ENCODE data around the gene KIF13A. TPM values are rescaled to one million over a fixed set of nuclear protein-coding genes. Genes with fewer than 3 reads are reported as not detected.

KIF13A gene
- total and polyA plus RNA-seq, 10 of the 15 experiments (the other 5 are each of a cell fraction or from before 2014, with no cell fraction given), result 0.02 to 0.26 (median 0.13) TPM; not detected in 2

DNA sequence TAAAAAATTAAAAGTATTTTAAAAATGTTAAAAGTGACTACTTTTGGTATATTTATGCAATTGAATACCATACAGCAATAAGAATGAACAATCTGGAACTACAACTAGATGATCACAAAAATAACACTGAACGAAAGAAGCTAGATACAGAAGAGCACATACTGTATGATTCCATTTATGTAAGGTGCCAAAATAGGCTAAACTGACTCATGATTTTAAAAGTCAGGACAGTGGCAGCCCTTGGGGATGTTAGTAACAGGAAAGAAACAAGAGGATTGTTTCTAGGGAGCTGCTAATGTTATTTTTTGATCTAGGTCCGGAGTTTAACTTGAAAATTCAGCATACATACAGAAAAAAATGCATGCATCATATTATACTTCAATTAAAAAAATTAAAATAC is 42.3 kb downstream of the KIF13A start (continued):
- no peak for TF ChIP-seq BCLAF1 (IDR thresholded peaks at IDR 0.05)

DNA sequence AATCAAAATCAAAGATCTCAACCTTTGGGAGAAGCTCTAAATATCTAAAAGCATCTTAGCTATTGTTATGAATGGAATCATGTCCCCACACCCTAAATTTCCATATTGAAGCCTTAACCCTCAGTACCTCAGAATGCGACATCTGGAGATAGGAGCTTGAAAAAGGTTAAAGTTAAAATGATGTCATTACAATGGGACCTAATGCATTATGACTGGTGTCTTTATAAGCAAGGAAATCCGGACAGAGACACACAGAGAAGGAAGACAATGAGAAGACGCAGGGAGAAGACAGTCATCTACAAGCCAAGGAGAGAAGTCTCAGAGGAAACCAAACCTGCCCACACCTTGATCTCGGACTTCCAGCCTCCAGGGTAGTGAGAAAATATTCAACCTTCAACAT is 46.1 kb downstream of the KIF13A start:
- H3K79me2 ChIP-seq (ENCODE audit: control insufficient read depth, insufficient read depth, low read length), result no peaks in the 10 kb centered on the region
- ChIA-PET RAD21 (ENCODE audit: unreplicated experiment) (no interaction called here), POLR2A (no interaction called here), SMC1A (ENCODE audit: uncharacterized antibody, unreplicated experiment) (no interaction called here), CTCF (no interaction called here)
- no peaks in the 10 kb centered on the region for H3K9me3 ChIP-seq (replicated peaks; ENCODE audit: control insufficient read depth, insufficient read depth, low read length)
- DNase-seq (ENCODE audit: low read depth, low spot score), result no peak
- ATAC-seq, result no peak
- H3K4me2 ChIP-seq (ENCODE audit: control insufficient read depth, insufficient read depth), result no peak overlapping the region
- no TSS peak for BruUV-seq (replicated peaks)
- H2AFZ ChIP-seq (ENCODE audit: control insufficient read depth, low read depth, low read length), result no peak overlapping the region
- no peak overlapping the region for H3K27ac ChIP-seq (ENCODE audit: control insufficient read depth, insufficient read depth)
- WGBS (ENCODE audit: insufficient coverage, insufficient replicate concordance, low lambda C conversion rate, missing lambda C conversion rate), result 62% methylated on average over 4 of the region's 4 CpGs
- H3K9ac ChIP-seq (ENCODE audit: control insufficient read depth, insufficient read depth, low read length), result no peak overlapping the region
- no peaks in the 10 kb centered on the region for H3K27me3 ChIP-seq (replicated peaks in 1 of 2; ENCODE audit: control insufficient read depth in 2 of 2, insufficient read depth in 2 of 2, low read length in 1 of 2)
- H3K4me3 ChIP-seq, result no peak overlapping the region
- no peaks in the 10 kb centered on the region for H4K20me1 ChIP-seq (ENCODE audit: control insufficient read depth, insufficient read depth)
- in situ Hi-C loops (cut with MboI), result no loop called here
- FAIRE-seq, result no peak
- no peaks in the 10 kb centered on the region for H3K36me3 ChIP-seq (ENCODE audit: control insufficient read depth in 2 of 2, insufficient read depth in 2 of 2, low read length in 1 of 2)
- TF ChIP-seq EGR1 (IDR thresholded peaks at IDR 0.05; ENCODE audit: borderline replicate concordance in 1 of 2, low read depth in 2 of 2, low read length in 2 of 2) (no peak), ZNF622 (IDR thresholded peaks at IDR 0.05) (no peak), NR2C1 (IDR thresholded peaks at IDR 0.05) (no peak), REST (IDR thresholded peaks at IDR 0.05; ENCODE audit: low read depth, low read length) (no peak), SPI1 (IDR thresholded peaks at IDR 0.05; ENCODE audit: borderline replicate concordance, insufficient read depth, low read depth, low read length) (no peak), MYB (IDR thresholded peaks at IDR 0.05; ENCODE audit: borderline replicate concordance, low read depth, low read length) (no peak), TCF7 (IDR thresholded peaks at IDR 0.05; ENCODE audit: borderline replicate concordance) (no peak), RFX5 (IDR thresholded peaks at IDR 0.05; ENCODE audit: low read depth, low read length) (no peak), RBBP5 (conservative IDR thresholded peaks at IDR 0.05) (no peak)
- TF ChIP-seq, protein P1, sequence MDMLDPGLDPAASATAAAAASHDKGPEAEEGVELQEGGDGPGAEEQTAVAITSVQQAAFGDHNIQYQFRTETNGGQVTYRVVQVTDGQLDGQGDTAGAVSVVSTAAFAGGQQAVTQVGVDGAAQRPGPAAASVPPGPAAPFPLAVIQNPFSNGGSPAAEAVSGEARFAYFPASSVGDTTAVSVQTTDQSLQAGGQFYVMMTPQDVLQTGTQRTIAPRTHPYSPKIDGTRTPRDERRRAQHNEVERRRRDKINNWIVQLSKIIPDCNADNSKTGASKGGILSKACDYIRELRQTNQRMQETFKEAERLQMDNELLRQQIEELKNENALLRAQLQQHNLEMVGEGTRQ (IDR thresholded peaks at IDR 0.05; ENCODE audit: borderline replicate concordance, low read depth, low read length), result no peak
- TF ChIP-seq, protein P2, sequence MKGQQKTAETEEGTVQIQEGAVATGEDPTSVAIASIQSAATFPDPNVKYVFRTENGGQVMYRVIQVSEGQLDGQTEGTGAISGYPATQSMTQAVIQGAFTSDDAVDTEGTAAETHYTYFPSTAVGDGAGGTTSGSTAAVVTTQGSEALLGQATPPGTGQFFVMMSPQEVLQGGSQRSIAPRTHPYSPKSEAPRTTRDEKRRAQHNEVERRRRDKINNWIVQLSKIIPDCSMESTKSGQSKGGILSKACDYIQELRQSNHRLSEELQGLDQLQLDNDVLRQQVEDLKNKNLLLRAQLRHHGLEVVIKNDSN (IDR thresholded peaks at IDR 0.05; ENCODE audit: borderline replicate concordance, extremely low read length, insufficient read depth, low read depth, low read length), result no peak
- intact Hi-C loops (cut with micrococcal nuclease; ENCODE audit: unreplicated experiment), result no loop called here
- H3K4me1 ChIP-seq (ENCODE audit: control insufficient read depth, insufficient read depth, low read length), result no peaks in the 10 kb centered on the region

All from GM12878 (cell line).